T-helper 2 cell treated with Interferon-gamma antibody and Interleukin-4, amounts not matched to agents 100 ng/mL and 5 ng/mL, for 36 hours (primary cell): ENCODE data around the gene KRT6B. TPM values are rescaled to one million over a fixed set of nuclear protein-coding genes. Genes with fewer than 3 reads are reported as not detected.
"Not testable (repeated sequence)": the region's sequence is repeated elsewhere in the genome, so short reads cannot be mapped to it uniquely, and the experiment has no call there.

Experiments
- intact Hi-C: fragments of 100-400 bp; cut with micrococcal nuclease; formaldehyde crosslinking; loops from one replicate; pipeline ENCODE4 v1.15.1; 2023
- total RNA-seq: library from RNA; stranded (reverse); gene quantifications from 2 replicates; pipeline ENCODE4 v1.2.3, GENCODE V29; 2022

KRT6B gene
- total RNA-seq = not detected in 2 replicates

DNA sequence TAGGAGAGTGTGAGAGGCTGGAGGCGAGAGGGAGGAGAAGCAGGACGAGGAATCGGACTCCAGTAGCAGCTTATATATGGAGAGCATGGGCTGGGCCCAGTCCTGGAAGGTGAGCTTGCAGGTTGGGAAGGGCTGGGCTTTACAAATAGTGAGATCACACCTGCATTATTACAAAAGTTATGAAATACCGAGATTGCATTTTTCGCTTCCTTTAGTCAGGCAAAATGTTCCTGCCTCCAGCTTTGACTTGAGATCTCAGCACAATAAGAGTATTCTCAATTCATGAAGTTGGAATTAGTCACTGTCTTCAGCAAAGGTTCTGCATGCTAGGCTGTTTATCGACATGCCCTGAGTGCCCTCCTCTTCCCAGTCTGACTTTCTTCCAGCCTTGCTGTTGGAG is at the start of gene KRT6B:
KRT6B (minus strand) TSS at position 46 of the 400 bp plus-strand sequence. CDS start 68 bp downstream, outside the sequence.
- intact Hi-C loops = no loop called here

DNA sequence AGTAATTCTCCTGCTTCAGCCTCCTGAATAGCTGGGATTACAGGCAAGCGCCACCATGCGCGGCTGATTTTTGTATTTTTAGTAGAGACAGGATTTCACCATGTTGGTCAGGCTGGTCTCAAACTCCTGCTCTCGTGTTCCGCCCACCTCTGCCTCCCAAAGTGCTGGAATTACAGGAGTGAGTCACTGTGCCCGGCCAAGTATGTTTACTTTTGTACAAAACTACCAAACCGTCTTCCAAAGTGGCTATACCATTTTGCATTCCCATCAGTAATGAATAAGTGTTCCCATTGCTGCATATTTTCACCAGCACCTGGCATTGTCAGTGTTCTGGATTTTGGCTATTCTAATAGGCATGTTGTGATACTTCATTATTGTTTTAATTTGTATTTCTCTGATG is 49.5 kb upstream of the KRT6B start:
- intact Hi-C loops = loop anchor here (10.0 kb wide), 1 partner anchor 347 kb away; no protein-coding TSS in a partner anchor

DNA sequence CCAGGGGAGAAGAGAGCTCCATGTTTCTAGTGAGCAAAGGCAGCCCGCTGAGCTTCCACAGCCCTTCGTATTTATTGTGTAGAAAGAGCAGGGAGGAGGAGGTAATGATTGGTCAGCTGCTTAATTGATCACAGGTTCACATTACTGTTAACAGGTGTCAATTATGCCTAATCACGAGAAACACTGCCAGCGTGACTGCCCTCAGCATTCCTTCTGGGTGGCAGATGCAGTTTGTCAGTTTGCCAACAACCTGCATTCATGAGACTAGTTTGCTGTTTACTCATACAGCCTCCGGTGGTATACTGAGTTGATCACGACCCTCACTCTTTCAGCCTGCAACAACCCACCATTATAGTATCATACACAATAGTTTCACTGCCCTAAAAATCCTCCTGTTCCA is 48.6 kb upstream of the KRT6B start:
- intact Hi-C loops = loop anchor here (10.0 kb wide), 1 partner anchor 346 kb away; no protein-coding TSS in a partner anchor

DNA sequence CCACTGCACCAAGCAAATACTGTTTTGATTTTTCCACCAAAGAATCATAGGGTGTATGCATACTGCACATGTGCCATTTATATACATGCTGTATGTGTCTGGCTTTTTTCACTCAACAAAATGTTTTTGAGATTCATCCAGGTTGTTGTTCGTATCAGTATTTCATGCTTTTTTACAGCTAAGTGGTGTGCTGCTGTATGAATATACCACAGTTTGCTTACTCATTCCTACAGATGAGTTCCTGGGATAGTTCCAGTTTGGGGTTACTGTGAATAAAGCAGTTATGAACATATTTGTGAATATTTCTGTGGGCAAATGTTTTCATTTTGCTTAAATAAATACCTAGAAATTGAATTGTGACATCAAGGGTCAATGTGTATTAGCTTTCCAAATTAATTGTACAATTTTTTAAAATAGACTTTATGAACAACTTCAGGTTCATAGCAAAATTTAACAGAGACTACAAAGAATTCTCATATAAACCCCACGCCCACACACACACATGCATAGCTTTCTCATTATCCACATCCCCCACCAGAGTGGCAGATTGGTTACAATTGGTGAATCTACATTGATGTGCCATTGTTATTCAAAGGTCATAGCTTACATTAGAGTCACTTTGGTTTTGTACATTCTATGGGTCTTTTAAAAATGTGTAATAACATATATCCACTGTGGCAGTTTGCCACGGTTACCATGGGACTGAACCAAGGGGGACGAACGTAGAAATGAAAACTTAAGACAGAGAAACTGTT is 48.0 kb upstream of the KRT6B start:
- intact Hi-C loops = loop anchor here (10.0 kb wide), 1 partner anchor 345 kb away; no protein-coding TSS in a partner anchor

DNA sequence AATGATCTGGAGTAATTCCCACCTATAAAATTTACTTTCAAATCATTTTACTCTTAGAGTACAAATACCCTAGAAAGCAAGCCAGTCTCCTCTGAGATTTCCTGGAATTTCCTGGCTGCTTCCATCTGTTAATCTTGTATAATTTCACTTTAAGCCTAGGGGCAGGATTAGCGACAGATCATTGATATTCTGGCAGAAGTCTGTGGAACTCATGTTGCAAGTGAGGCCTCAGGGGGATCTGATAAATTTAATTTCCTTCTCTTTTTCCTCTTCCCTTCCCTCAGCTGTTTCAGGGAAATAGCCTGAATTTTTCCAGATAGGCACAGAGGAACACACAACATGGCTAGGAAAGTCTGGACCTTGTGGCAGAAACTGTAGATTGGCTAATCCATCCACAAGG is 47.0 kb upstream of the KRT6B start:
- intact Hi-C loops = no loop called here

DNA sequence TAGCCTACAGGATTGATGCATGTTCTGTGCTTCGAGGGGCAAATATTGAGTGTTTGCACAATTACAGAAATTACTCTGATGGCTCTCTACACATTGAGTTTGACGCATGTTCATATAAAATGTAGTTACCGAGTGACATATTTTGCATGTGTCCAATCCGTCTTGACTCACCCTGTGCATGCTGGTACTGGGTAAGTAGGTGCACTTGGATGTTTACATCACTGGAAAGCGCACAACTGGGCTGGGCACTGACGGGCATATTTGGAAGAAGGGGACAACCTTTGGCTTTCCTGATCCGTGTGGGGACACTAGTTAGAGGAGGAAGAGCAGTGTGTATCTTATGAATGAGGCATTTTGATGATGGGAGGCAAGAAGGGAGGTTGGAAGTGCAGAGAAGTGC is 46.0 kb upstream of the KRT6B start:
- intact Hi-C loops = no loop called here

DNA sequence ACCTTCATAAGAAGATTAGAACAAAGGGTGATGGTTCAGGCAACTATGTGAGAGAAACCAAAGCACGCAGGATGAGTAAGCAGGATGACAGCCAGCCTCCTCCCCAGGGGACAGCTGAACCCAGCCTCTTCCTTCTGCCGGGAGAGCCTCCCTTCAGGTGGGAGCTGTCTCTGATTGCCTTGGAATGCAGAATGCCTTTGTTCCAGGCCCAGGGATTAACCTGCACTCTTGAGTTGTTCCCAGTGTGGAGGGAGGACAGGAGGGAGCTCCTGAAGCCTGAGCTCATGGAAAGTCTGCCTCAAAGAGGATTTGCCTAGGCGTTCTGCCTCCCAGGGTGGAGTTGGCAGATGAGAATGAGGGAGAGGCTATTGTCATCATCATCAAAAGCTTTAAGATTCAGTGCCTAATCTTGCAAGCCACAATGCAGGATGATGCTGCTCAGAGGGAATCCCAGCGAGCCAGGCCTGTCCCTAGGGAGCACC is 44.7 kb upstream of the KRT6B start:
- intact Hi-C loops = no loop called here

DNA sequence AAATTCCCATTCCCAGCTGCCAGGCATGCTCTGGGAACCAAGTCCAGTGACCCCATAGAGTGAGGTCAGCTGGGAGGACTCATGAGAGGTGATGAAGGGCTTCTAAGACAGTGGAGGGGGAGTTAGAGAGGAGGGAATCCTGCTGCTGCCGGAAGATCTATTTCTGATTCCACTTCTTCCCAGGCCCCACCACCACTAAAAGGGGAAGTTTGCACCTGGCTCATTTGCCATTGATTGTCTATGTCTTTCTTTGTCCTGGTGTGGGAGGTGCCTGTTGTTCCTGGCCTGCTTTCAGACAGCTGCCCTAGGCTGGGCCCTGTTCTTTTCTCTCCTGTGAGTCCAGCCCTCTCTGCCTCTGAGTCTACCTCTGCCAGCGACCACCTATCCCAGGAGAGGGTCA is 44.1 kb upstream of the KRT6B start:
- intact Hi-C loops = no loop called here

DNA sequence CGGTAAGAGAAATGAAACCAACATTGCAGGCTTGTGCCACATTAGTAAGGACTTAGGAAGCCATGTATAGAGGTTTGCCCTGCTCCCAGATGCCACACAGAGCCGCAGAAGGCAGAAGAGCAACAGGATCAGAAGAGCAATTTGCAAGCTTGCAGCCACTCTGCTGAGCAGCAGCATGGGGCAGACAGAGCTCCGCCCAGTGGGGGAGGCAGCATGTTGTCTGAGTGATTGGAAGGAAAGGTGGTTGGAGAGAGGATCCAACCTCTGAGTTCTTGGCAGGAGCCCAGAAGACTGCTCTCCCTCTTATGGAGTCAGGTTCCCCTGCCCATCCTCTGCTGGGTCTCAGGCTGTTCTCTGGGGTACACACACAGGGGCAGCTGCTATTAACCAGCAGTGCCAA is 43.4 kb upstream of the KRT6B start:
- intact Hi-C loops = no loop called here

DNA sequence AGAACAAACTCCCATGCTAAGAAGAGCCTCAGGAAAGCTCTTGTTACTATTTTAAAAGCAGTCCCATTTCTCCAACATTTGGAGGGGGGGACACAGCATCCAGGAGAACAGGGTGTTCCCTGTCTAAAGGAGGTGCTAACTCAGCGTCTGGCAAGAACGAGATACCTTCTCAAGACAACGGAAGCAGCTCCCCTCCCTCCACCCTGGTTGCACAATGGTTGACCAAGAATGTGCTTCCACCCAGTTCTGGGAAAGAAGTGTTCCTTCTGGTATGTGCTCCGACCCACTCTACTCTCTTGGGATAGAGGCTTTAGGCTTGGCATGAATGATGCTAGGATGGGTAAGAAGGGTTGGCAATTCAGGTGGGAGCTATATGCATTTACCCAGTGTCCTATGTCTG is 42.6 kb upstream of the KRT6B start:
- intact Hi-C loops = no loop called here

DNA sequence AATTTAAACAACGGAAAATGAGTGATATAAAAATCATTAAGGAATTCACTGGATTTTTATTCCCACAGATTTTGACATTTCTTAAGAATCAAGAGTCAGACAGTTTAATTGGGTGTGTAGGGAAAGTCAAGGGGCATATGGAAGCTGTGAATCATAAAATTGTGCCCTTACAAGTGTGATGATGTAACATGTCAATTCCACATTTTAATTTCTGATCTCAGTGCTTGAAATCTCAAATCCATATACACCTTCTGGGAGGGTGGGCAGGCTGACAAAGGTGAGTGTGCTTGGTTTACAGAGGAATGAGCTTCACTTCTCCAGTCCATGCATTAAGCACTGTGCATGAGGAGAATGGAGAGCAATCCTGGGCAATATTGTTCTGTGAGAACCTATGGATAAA is 42.2 kb upstream of the KRT6B start:
- intact Hi-C loops = no loop called here

DNA sequence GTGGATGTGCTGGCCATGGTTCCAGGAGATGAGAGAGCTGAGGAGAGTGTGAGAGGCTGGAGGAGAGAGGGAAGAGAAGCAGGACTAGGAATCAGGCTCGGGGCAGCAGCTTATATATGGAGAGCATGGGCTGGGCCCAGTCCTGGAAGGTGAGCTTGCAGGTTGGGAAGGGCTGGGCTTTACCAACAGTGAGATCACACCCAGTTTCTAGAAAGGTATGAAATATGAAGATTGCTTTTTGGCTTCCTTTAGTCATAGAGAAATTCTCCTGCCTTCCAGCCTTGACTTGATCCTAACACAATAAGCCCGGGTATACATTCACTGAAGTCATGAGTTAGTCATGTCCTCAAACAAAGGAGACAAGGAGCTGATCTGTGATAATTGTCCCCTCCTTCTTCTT is 41.2 kb upstream of the KRT6B start, which contains the start of gene KRT6A:
KRT6A (minus strand) TSS at position 86 of the 400 bp plus-strand sequence; CDS start at position 17, 69 bp downstream.
- intact Hi-C loops = no loop called here

DNA sequence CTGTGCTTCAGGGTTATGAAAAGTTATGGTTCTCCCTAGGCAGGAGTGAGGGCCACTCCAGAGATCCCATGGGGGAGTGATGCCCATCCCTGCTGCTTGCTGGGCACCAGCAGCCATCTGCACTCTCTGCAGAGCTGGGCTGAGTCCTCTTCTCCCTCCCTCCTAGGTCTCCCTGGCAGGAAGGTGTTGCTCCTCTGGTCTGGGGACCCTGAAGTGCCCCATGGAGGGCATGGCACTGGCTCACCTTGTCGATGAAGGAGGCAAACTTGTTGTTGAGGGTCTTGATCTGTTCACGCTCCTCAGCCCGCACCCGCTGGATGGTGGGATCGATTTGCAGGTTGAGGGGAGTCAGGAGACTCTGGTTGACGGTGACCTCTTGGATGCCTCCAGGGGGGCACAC is 40.5 kb upstream of the KRT6B start:
- intact Hi-C loops = not testable (repeated sequence)

DNA sequence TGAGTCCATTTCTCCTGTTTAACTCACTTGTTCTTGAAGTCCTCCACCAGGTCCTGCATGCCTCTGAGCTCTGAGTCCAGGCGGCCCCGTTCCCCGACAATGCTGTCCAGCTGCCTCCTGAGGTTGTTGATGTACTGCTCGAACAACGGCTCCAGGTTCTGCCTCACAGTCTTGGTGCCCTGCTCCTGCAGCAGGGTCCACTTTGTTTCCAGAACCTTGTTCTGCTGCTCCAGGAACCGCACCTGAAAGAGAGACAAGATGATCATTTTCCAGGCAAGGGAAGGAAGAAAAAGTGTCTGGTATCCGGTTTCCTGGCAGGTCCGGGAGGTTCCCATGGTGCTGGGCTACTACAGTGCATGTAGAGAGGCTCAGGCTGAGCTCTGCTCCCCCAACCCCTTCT is 39.5 kb upstream of the KRT6B start:
- intact Hi-C loops = not testable (repeated sequence)

DNA sequence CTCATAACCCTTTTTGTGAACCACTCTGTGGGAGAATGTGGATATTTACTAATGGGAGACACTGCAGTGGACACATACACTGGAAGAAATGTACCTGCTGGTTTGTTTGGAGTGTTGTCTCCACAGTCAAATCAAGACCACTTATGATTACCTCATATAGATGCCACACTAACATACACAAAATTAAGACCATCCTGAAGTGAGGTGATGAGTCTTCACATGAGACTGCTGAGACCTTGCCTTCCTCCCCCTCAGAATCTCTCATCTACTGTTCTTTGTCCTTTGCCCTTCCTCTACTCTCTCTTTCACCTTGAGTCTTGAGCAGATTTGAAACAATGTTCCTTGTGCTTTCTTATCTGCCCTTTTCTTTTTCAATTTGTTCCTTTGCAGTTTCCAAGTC is 36.8 kb upstream of the KRT6B start:
- intact Hi-C loops = no loop called here

DNA sequence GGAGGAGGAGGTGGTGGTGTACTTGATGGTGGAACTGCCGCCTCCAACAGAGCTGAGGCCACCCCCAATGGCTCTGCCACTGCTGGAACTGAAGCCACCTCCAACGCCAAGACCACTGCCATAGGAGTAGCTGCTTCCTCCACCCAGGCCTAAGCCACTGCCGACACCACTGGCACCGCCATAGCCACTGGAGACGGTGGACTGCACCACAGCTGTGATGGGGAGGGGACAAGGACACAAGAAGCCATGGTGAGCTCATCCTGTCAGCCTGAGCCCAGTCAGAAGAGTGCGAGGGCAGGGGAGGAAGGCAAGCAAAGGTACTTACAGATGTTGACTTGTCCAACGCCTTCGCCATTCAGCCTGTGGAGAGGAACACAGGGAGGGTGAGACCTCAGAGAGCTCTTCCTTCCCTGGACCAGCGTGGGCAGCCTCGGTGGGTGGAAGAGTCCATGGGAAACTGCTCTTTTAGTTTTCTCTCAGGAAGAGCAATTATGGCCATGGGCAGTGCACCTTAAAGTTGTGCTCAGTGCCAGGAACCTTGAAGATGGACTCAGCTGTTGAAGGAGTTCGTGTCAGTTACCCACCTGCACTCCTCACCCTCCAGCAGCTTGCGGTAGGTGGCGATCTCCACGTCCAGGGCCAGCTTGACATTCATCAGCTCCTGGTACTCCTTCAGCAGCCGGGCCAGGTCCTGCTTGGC is 35.9 kb upstream of the KRT6B start:
- intact Hi-C loops = not testable (repeated sequence)

DNA sequence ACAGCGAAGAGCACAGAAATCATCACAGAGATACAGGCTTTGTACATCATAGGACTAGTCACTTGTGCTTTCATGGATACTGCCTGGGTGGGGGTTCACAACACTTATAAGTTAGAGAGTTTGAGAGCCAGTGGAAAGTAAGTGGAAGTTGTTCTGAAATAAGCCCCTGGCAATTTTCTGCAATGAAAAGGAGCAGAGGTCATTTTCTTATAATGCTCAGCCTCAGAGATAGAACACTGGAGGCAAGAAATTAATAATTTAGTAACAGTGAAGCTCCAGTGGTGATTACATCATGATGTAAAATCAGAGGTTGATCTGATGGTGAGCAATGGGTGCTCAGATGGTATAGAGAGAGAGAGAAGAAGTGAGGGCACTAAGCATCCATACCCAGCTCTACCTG is 35.3 kb upstream of the KRT6B start:
- intact Hi-C loops = no loop called here

DNA sequence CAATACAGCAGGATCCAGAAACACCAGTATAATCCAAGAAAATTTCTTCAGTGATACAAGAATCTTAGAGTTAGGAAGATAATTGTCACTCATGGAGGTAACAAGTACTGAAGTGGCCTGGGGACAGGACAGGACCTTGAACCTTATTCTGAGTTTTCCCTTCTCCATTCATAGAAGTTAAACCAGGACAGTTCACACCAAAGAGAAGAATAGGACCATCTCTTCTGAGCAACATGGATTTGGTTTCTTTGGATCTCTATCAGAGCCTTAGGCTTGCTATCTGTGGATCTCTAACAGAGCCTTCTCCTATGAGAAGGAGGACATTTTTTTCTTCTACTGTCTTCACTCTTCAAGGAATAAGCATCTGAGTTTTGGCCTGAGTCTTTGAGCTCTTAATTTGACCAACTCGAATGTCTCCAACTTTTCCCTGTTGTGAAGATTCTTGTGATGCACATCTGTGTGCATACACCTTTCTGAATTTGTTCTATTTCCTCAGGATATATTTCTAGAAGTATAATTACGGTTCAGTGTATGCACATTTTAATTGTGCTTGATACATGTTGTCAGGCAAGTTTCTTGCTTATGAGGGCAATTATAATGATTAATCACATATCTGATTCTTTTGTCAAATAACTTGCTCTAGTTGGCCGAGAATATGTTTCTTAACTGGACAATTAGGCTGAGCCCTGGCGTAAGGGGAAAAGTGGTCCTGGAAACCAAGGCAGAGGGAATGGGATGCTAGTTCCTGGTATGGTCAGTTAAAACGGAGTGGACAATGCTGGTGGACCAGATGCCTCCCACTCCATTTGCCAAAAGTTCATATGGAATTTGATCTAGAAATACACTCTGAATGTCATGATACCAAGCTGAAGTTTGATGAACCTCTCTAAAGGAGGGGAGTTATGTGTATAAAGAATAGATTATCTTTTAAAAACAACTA is 34.5 kb upstream of the KRT6B start:
- intact Hi-C loops = no loop called here

DNA sequence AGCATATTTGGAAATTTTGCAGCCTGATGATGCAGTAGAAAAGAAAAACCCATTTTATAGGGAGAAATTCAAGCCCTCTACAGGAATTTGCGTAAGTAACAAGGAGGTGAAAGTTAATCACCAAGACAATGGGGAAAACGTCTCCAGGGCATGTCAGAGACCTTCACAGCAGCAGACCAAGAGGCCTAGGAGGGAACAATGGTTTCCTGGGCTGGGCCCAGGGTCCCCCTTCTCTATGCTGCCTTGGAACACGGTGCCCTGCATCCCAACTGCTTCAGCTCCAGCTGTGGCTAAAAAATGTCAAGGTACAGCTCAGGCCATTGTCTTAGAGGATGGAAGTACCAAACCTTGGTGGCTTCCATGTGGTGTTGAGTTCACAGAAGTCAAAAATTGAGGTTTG is 28.1 kb upstream of the KRT6B start:
- intact Hi-C loops = no loop called here

DNA sequence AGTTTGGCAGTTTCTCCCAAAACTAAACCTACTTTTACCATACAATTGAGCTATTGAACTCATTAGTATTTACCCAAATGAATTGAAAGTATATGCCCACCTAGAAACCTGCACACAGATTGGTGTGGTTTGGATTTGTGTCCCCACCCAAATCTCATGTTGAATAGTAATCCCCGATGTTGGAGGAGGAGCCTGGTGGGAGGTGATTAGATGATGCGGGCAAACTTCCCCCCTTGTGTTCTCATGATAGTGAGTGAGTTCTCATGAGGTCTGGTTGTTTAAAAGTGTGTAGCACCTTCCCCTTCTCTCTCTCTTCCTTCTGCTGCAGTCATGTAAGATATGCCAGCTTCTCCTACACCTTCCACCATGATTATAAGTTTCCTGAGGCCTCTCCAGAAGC is 25.7 kb upstream of the KRT6B start:
- intact Hi-C loops = no loop called here

DNA sequence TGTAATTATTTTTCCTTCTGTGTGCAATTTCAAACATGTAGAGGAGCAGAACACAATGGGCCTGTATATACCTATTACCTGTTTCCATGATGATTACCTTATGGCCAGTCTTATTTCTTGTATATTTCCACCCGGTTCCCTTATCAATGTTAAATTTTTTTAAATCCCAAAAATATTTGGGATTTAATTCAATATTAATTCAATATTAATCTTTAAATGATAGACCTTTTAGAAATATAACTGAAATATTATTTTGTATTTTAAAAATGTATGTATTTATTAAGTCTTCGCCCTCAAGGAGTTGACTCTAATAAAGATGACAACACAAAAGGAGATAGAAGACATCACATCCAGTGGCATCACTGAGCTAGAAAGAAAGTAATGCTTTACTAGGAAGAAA is 22.3 kb upstream of the KRT6B start:
- intact Hi-C loops = no loop called here
